NCI-H1092 treated with DMSO at 0.1 percent for 48 hours (cell line): ENCODE results near the gene CTSK.
"Not testable (repeated sequence)": the region's sequence is repeated elsewhere in the genome, so short reads cannot be mapped to it uniquely, and the experiment has no call there.

Source experiments
- DNase-seq: peaks from one replicate; lab custom pipeline; 2025; lab: John Stamatoyannopoulos, UW

Gene CTSK

DNA sequence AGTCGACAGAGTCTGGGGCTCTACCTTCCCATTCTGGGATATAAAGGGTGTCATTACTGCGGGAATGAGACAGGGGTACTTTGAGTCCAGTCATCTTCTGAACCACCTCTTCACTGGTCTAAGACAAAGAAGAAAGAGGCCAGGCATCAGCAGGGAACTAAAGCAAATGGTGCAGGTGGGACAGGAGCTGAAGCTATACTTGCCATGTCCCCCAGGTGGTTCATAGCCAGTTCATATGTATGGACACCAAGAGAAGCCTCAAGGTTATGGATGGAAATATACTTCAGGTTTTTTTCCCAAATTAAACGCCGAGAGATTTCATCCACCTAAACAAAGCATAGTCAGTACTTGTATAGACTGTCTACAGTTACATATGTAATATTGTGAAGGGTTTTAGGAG, 2.2 kb downstream of the CTSK start:
- no peak for DNase-seq

DNA sequence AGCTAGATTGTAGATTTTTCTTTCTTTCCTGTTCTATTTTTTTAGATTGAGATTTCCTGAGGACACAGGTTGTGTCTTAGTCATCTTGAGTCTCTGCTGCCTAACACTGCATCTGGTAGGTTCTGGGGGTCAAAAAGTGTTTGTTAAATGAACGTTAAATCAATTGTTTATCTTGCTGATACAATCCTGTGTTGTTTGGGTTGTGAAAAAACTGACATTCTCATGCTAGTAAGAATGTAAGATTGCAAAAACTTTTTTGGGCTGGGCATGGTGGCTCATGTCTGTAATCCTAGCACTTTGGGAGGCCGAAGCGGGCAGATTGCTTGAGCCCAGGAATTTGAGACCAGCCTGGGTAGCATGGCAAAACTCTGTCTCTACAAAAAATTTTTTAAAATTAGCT, 3.4 kb downstream of the CTSK start:
- no peak for DNase-seq

DNA sequence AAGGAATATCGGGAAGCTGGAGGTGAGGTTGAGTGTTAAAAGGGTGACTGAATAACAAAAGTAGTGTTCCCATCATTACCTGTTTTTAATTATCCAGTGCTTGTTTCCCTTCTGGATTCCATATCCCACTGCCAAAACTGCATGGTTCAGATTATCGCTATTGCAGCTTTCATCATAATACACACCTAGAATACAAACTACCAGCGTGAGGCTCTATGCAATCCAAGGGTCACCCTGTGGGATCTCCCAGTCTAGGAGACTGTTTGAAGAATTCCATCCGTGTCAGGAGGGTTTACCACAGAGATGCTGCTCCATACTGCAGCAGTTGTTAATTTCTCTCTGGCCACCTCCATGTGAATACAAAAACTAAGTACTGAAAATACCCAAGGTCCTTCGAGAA, 9.0 kb downstream of the CTSK start:
- DNase-seq: no peak

DNA sequence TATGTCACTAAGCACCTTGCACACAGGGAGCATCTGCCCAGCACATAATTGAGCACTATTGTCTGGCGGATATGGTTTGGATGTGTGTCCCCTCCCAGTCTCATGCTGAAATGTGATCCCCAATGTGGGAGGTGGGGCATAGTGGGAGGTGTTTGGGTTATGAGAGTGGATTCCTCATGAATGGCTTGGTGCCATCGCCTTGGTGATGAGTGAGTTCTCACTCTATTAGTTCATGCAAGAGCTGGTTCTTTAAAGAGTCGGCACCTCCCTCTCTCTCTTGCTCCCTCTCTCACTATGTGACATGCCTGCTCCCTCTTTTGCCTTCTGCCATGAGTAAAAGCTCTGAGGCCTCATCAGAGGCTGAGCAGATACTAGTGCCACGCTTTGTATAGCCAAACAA, 9.5 kb downstream of the CTSK start:
- no peak for DNase-seq

DNA sequence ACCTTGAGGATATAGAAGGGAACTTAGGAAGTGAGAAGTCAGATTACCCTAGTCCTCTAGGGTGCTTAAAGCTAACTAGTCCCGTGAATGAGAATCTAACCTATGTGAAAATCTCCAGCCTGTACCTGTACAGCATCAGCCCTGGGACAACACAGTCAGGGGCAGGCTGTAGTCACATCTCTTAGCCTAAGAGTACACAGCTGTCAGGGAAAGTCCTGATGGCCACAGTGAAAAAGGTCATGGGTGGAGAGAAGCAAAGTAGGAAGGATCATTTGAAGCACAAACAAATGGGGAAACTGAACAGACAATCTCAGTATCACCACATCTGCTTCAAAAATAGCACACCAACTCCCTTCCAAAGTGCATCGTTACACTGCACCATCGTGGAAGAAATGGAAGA, 11.7 kb downstream of the CTSK start:
- no peak for DNase-seq

DNA sequence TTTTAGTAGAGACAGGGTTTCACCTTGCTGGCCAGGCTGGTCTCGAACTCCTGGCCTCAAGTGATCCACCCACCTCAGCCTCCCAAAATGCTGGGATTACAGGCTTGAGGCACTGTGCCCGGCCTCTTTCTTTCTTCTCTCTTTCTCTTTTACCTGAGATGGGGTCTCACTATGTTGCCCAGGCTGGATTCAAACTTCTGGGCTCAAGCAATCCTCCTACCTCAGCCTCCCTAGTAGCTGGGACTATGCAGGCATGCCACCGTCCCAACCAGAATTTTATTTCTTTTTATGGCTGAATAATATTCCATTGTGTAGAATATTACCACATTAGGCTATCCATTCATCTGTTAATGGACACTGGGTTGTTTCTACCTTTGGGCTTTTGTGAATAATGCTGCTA, 14.3 kb downstream of the CTSK start:
- DNase-seq: not testable (repeated sequence)

DNA sequence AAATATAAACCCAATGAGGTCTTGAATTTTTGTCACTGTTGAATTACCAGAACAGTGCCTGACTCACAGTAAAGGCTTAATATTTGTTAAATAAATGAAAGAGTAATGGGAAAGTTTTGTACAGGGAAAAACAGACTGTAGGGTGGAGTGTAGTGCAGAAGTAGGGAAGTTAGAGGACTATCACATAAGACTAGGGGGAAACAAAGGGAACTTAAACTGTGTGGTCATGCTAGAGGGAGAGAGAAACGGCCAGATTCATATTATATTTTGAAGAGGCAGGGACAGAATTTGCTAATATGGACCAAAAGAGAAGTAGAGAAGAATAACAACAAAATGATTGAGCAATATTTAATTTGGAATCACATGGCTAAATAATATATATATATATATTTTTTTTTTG, 14.8 kb downstream of the CTSK start:
- no peak for DNase-seq

DNA sequence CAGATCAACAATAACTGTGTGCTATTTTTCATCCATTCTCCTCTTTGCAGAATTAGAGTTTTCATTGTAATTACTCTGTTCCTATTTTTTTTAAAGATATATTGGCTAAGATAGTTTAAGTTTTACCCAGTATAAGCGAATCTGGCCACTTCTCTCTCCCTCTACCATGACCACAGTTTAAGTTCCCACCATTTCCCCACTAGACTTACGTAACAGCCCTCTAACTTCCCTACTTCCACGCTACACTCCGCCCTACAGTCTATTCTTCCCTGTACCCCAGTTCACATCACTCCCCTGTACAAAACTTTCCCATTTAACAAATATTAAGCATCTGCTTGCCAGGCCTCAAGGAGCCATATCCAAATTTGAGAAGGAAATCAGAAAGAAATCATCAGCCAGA, 16.5 kb downstream of the CTSK start:
- DNase-seq: no peak

DNA sequence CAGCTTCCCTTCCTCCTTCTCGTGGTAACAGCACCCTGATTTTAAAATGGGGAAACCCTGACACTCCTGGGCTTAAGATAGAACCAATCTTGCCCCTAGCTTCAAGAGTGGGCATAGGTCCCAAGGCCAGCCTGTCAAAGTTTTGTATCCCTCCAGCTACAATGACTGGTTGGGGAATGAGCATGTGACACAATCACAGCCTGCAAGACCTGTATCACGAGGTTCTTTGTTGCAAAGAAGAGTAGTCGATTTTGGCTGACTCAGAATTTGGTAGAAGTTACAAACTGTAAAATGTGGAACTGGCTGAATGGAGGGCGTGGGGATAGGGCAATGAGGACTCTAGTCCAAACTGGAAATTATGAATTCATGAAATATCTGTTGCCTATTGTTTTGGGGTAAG, 18.7 kb downstream of the CTSK start:
- no peak for DNase-seq

DNA sequence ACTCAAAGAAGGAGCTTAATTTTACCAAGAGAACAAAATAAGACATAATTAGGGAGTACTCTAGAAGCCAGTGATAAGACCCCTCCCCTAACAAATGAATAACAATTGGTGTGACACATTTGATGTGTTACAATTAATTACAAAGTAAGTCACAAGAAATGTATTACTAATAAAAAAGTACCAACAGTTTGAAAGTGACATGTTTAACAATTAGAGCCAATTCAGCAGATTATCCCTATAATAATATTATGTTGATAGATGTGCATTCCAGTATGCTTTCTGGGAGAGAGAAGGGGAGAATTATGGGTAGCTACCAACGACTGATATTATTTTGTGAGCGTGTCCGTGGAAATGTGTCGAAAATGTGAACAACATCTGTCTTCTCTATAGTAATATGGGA, 19.1 kb downstream of the CTSK start:
- DNase-seq: no peak

DNA sequence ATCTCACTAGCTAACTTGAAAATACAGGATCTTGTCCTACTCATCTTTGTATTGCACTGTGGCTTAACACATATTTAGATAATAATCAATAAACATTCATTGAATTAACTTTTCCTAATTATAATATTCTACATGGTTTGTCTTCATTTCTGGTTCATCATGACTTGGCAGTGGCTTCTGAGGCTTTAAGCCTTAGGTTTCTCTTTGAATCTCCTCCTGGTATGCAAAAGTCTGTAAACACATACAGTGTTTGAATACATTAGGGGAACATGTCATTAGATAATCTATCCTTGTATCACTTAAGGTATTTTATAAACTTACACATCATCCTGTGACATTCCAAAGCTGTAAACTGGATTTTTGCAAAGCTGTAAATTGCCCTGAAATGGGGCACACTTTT, 20.6 kb downstream of the CTSK start:
- DNase-seq: no peak

DNA sequence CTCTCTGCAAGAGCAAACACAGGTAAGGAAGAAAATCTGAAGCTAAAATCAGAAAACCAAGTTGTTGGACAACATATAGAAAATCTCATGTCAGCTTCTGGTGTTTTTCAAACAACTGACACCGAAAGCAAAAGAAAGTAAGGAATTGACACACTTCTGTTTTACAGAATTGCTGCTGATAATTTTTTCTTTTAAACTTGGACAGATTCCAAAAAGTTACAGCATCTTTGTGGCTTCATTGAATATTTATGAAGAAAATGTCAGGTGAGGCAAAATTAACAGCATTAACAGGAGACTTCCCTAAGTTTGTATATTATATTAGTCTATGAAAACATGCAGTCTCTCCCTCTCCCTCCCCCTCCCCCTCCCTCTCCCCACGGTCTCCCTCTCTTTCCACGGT, 27.6 kb downstream of the CTSK start:
- no peak for DNase-seq

DNA sequence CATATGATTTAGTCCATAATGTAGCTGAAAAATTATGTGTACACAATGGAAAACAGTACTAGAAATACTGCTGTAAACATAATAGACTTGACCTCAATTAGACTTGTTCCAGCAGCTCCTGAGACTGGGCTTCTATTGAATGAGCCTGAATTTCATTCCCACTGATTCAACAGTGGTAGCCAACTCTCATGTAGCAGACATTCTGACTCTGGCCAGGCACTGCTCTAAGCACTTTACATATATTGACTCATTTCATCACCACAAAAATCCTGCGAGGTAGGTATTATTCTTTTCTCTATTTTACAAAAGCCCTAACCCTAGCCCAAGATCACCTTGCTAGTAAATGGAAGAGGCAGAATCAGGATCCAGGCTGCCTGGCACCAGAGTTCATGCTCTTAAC, 29.7 kb downstream of the CTSK start:
- no peak for DNase-seq

DNA sequence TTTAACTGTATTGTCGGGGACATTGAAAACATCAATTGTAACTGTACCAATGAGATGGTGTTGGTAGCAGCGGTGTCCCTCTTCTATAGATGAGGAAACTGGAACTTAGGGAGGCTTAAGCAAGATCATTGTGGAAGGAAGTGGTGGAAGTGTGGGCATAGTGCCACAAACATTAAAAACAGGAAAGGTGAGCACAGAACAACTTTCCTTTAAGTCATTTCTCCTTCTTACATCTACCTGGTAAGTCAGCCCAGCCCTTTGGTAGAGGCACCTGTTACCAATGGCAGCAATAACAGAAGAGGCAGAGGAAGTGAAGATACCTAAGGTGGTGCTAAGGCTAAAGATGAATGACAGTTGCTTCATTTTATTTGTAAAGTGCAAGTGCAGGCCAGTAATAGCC, 30.5 kb downstream of the CTSK start:
- DNase-seq: no peak

DNA sequence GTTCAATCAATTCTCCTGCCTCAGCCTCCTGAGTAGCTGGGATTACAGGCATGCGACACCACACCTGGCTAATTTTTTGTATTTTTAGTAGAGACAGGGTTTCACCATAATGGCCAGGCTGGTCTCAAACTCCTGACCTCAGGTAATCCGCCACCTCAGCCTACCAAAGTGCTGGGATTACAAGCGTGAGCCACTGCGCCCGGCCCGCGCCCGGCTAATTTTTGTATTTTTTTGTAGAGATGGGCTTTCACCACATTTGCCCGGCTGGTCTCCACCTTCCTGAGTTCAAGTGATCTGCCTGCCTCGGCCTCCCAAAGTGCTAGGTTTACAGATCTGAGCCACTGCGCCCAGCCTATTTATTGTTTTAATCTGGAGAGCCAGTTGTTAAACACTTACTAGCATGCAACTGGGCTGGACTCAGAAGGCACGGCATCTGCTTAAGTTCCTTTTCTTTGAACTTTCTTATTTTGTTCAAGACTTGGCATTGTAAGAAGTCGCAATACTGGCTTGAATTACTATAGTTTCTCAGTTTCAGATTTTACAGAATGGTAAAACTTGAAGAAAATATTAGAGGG, 32.0 kb downstream of the CTSK start:
- not testable (repeated sequence) for DNase-seq

DNA sequence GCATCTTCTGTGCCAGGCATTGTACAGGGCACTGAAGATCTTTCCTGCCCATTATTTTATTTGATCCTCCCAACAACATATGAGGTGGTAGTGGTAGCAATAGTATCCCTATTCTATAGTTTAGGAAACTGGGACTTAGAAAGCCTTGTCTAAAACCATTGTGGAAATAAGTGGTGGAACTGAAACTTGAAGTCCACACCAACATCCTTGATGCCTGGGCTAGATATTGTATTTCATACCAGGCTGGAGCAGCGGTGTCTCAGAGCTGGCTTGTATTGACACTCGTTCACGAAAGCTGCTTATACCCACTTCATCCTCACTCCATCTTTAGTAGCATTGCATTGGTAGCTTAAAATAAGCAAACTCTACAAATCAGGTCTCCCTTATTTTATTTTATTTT, 32.8 kb downstream of the CTSK start:
- no peak for DNase-seq

DNA sequence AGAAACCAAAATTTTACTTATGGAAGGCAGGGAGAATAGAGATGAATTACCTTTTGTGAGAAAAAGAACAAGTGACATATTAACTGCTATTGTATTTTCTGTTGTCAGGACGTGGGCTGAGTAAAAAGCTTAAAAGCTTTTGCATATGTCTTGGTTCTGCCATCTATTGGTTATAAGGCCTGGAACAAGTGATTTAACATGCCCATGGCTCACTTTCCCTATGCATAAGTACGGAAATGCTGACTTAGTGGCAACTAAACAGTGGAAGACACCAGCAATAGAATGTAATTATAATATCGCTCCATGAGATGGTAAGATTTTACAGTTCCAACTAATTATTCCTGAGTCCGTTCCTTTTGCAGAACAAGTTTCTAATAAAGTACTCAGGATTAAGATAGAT, 35.7 kb downstream of the CTSK start:
- no peak for DNase-seq

DNA sequence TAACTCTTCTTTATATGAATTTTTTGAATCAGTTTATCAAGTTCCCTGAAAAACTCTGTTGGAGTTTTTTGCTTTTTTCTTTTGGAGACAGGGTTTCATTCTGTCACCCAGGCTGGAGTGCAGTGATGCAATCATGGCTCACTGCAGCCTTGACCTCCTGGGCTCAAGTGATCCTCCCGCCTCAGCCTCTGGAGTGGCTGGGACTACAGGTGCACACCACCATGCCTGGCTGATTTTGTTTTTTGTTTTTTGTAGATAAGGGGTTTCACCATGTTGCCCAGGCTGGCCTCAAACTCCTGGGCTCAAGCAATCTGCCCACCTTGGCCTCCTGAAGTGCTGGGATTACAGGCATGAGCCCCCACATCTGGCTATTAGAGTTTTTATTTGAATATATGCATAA, 40.4 kb downstream of the CTSK start:
- DNase-seq: not testable (repeated sequence)

DNA sequence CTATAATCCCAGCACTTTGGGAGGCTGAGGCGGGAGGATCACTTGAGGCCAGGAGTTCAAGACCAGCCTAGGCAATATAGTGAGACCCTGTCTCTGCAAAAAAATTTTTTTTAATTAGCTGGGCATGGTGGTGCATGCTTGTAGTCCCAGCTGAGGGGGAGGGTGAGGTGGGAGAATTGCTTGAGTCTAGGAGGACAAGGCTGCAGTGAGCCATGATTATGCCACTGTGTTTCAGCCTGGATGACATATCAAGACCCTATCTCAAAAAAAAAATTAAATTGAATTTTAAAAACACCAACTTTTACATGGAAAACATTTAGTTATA, 42.1 kb downstream of the CTSK start:
- DNase-seq: not testable (repeated sequence)

DNA sequence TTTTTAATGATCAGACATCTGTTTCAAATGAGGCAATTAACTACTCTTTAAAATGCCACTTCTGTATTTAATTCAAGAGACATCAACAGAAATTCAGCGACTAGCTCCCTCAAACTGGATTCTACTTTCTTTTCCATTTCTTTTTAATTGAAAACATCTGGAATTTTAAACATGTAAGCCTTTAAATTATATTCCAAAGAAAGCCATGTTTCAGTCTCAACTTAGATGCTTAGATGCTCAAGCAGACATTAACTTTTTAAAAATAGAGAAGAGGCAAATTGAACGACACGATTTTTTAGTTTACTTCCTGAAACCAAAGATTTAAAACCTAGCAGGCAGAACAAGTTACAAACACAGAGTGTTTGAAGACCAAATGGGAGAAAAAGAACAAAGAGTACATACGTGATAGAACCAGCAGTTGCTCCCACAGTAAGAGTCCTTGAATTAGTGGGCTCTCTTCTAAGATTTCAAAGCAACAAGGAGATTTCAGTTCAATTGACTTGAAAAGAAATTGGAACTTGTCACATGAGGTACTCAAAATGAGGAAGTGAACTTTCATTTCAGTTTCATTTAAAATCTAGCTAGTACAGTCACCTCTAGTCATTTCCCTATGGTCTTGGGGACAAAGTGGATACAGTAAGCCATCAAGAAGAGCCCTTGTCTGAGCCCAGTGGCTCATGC, 42.6 kb downstream of the CTSK start, which contains the start of gene CTSS:
Gene CTSS, minus strand, starts transcription at position 483 of the 681 bp plus-strand sequence. CDS start 1,015 bp downstream, outside the sequence.
- DNase-seq: no peak

DNA sequence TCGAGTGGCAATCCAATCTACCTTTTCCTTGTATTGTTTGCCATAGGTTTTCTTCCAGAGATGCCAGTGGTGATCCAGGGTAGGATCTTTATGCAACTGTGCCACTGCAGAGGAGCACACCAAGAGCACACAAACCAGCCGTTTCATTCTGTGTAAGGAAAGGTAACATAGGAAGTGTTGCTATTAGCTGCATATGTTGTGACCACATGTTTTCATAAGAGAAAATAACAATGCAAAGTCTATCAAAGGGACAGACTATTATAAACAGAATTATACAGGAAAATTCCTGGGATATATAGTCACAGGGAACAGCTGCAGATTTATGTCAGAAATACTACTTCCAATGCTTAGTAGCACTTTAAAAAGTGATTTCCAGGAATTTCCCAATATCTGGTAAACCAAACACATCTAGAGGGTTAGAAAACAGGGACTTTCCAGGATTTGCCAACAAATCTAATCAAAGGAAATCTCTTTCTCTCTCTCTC, 43.4 kb downstream of the CTSK start:
- DNase-seq: no peak

DNA sequence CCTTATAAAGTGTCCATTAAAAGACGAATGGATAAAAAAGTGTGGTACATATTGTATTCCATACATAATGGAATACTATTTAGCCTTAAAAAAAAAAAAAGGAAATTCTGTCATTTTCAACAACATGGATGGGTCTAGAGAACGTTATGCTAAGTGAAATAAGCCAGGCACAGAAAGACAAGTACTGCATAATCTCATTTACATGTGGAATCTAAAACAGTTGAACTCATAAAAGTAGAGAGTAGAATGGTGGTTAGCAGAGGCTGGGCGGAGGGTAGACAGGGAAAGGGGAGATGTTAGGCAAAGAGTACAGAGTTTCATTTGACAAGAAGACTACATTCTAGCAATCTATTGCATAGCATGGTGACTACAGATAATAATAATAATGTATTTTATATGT, 45.0 kb downstream of the CTSK start:
- DNase-seq: no peak

DNA sequence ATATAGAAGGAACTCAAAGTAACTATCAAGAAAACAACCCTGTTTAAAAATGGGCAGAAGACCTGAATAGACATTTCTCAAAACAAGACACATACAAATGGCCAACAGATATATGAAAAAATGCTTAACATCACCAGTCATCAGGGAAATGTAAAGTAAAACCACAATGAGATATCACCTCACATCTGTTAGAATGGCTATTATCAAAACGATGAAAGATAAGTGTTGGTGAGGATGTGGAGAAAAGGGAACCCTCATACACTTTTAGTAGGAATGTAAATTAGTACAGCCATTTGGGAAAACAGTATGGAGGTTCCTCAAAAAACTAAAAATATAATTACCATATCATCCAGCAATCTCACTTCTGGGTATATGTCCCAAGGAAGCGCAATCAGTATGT, 45.5 kb downstream of the CTSK start:
- DNase-seq: no peak

DNA sequence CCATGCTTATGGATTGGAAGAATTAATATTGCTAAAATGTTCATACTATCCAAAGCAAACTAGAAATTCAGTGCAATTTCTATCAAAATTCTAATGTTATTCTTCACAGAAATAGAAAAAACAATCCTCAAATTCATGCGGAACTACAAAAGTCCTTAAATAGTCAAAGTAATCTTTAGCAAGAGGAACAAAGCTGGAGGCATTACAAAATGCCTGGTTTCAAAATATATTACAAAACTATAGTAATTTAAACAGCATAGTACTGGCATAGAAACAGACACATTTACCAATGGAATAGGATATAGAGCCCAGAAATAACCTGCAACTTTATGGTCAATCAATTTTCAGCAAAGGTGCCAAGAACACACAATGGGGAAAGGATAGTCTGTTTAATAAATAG, 46.3 kb downstream of the CTSK start:
- DNase-seq: no peak
